IMR-90 (cell line): ENCODE data around the gene HMCN1. TPM values are rescaled to one million over a fixed set of nuclear protein-coding genes. Genes with fewer than 3 reads are reported as not detected.

Experiments used
- ATAC-seq: fragments of 200-7000 bp; cut with Tn5 transposase; 2 replicates; pipeline ENCODE4 v1.9.1; 2020; ENCODE audit warnings: low read depth, mild to moderate bottlenecking, moderate library complexity
- BruUV-seq: library from RNA; stranded (reverse); fragments of 400-500 nt; replicated peaks from 2 replicates; lab custom pipeline; 2021; lab: Mats Ljungman, UMichigan
- CTCF ChIA-PET: fragments of 300-600 bp; formaldehyde crosslinking; extraction: SDS; loops from one replicate; lab custom pipeline; 2021; ENCODE audit warnings: antibody characterized with exemption; lab: Yijun Ruan, JAX
- POLR2A ChIA-PET: fragments of 300-600 bp; sonication (Branson Sonifier 250); formaldehyde crosslinking; loops from one replicate; lab custom pipeline; 2022; ENCODE audit warnings: antibody characterized with exemption; ENCODE audit not compliant: unreplicated experiment; lab: Charles Lee
- DNase-seq: peaks from one replicate; pipeline ENCODE4 v3.0.0; 2013
- H2AFZ ChIP-seq: replicated peaks from 2 replicates; pipeline ENCODE3; 2013; ENCODE audit warnings: low read length, mild to moderate bottlenecking; ENCODE audit not compliant: poor library complexity
- H2AK5ac ChIP-seq: 2 replicates; pipeline ENCODE4 v1.6.1; 2013; ENCODE audit warnings: low read depth, low read length, inconsistent platforms
- H2AK9ac ChIP-seq: replicated peaks from 2 replicates; pipeline ENCODE3; 2013; ENCODE audit warnings: mild to moderate bottlenecking, low read depth, low read length, moderate library complexity; ENCODE audit not compliant: poor library complexity
- H2BK120ac ChIP-seq: 2 replicates; pipeline ENCODE4 v1.6.1; 2013; ENCODE audit warnings: low read depth, low read length, inconsistent platforms
- H2BK15ac ChIP-seq: 3 replicates; pipeline ENCODE4 v1.6.1; 2013; ENCODE audit warnings: low read depth, low read length, inconsistent platforms
- H2BK20ac ChIP-seq: 2 replicates; pipeline ENCODE4 v1.6.1; 2013; ENCODE audit warnings: low read depth, mild to moderate bottlenecking, inconsistent platforms, low read length, moderate library complexity
- H2BK5ac ChIP-seq: 2 replicates; pipeline ENCODE4 v1.6.1; 2013; ENCODE audit warnings: mild to moderate bottlenecking, low read depth, low read length, inconsistent platforms; ENCODE audit not compliant: poor library complexity, severe bottlenecking
- H3K14ac ChIP-seq: replicated peaks from 2 replicates; pipeline ENCODE4 v1.6.1; 2013; ENCODE audit warnings: low read depth, low read length, inconsistent platforms
- H3K18ac ChIP-seq: 2 replicates; pipeline ENCODE4 v1.6.1; 2013; ENCODE audit warnings: low read depth, low read length, control low read depth
- H3K23ac ChIP-seq: 2 replicates; pipeline ENCODE4 v1.6.1; 2013; ENCODE audit warnings: low read depth, low read length, inconsistent platforms
- H3K27ac ChIP-seq: 2 replicates; pipeline ENCODE4 v1.5.1; 2013; ENCODE audit warnings: mild to moderate bottlenecking, control low read depth, low read length; ENCODE audit not compliant: insufficient read depth
- H3K27me3 ChIP-seq: 2 replicates; pipeline ENCODE4 v1.6.1; 2013; ENCODE audit warnings: low read length; ENCODE audit not compliant: control insufficient read depth, insufficient read depth
- H3K36me3 ChIP-seq: 2 replicates; pipeline ENCODE4 v1.6.1; 2013; ENCODE audit warnings: low read length, mixed read lengths; ENCODE audit not compliant: control insufficient read depth, insufficient read depth
- H3K4ac ChIP-seq: 2 replicates; pipeline ENCODE4 v1.6.1; 2013; ENCODE audit warnings: low read depth, low read length, inconsistent platforms
- H3K4me1 ChIP-seq: 2 replicates; pipeline ENCODE4 v1.6.1; 2013; ENCODE audit warnings: low read length, mixed read lengths; ENCODE audit not compliant: control insufficient read depth, insufficient read depth
- H3K4me2 ChIP-seq: 2 replicates; pipeline ENCODE4 v1.6.1; 2013; ENCODE audit warnings: low read depth, mild to moderate bottlenecking, control low read depth, low read length, moderate library complexity
- H3K4me3 ChIP-seq: 2 replicates; pipeline ENCODE4 v1.5.1; 2013; ENCODE audit warnings: low read depth, mild to moderate bottlenecking, control low read depth, low read length, moderate library complexity; ENCODE audit not compliant: insufficient read depth
- H3K56ac ChIP-seq: 2 replicates; pipeline ENCODE4 v1.6.1; 2013; ENCODE audit warnings: low read length, inconsistent platforms; ENCODE audit not compliant: insufficient read depth; ENCODE audit errors: extremely low read depth
- H3K79me1 ChIP-seq, 2 experiments: 2 replicates each; pipeline ENCODE4 v1.6.1; 2013; ENCODE audit warnings: low read length in 2 of 2, inconsistent platforms in 1 of 2, low read depth in 1 of 2
- H3K9ac ChIP-seq: 2 replicates; pipeline ENCODE4 v1.6.1; 2013; ENCODE audit warnings: low read depth, low read length, control low read depth
- H3K9me1 ChIP-seq: 2 replicates; pipeline ENCODE4 v1.6.1; 2013; ENCODE audit warnings: low read length, inconsistent platforms; ENCODE audit not compliant: insufficient read depth
- H3K9me3 ChIP-seq: 2 replicates; pipeline ENCODE4 v1.6.1; 2013; ENCODE audit warnings: low read length; ENCODE audit not compliant: control insufficient read depth, insufficient read depth
- H4K20me1 ChIP-seq: 2 replicates; pipeline ENCODE4 v1.6.1; 2013; ENCODE audit warnings: low read length, inconsistent platforms; ENCODE audit not compliant: insufficient read depth
- H4K5ac ChIP-seq: 2 replicates; pipeline ENCODE4 v1.6.1; 2013; ENCODE audit warnings: mild to moderate bottlenecking, low read depth, low read length, control low read depth
- H4K8ac ChIP-seq, 2 experiments: 2 replicates each; pipeline ENCODE4 v1.6.1; 2013; ENCODE audit warnings: low read depth in 2 of 2, low read length in 2 of 2, control low read depth in 1 of 2, inconsistent platforms in 1 of 2
- H4K91ac ChIP-seq: 2 replicates; pipeline ENCODE4 v1.6.1; 2013; ENCODE audit warnings: low read depth, low read length, inconsistent platforms; ENCODE audit not compliant: insufficient read depth
- CEBPB ChIP-seq: IDR thresholded peaks from 2 replicates; pipeline ENCODE4 v1.6.1; 2012; ENCODE audit warnings: low read depth, low read length, improper control_type of control experiment
- MAFK ChIP-seq: IDR thresholded peaks from 2 replicates; pipeline ENCODE4 v1.6.1; 2012; ENCODE audit warnings: low read depth, low read length, improper control_type of control experiment
- MAZ ChIP-seq: IDR thresholded peaks from 2 replicates; pipeline ENCODE4 v1.6.1; 2012; ENCODE audit warnings: low read depth, mild to moderate bottlenecking, low read length, improper control_type of control experiment, moderate library complexity, borderline replicate concordance
- POLR2A ChIP-seq: IDR thresholded peaks from 2 replicates; pipeline ENCODE4 v1.6.1; 2012; ENCODE audit warnings: mild to moderate bottlenecking, low read depth, low read length
- RFX5 ChIP-seq: IDR thresholded peaks from 2 replicates; pipeline ENCODE4 v1.8.0; 2012; ENCODE audit warnings: low read depth, mild to moderate bottlenecking, low read length, moderate library complexity
- dilution Hi-C: fragments of 300-500 bp; cut with HindIII; formaldehyde crosslinking; loops from one replicate; pipeline ENCODE4 v1.14.3; 2018; ENCODE audit warnings: low sequenced_read_pairs; ENCODE audit not compliant: unreplicated experiment
- in situ Hi-C: fragments of 300-500 bp; cut with MboI; formaldehyde crosslinking; loops from 3 replicates; pipeline ENCODE4 v1.14.3; 2019; ENCODE audit warnings: low sequenced_read_pairs, inconsistent platforms, mixed read lengths
- intact Hi-C: fragments of 100-400 bp; cut with micrococcal nuclease; formaldehyde crosslinking; loops from 2 replicates; pipeline ENCODE4 v1.10.0; 2022
- polyA plus RNA-seq, 3 experiments: library from polyadenylated mRNA; depleted of rRNA; stranded (reverse); fragments of >200 nt; gene quantifications; 2 replicates each; pipeline ENCODE4 v1.2.3, GENCODE V29; 2012; ENCODE audit warnings: low replicate concordance in 1 of 3
- total RNA-seq: library from RNA; depleted of rRNA; stranded (reverse); fragments of >200 nt; gene quantifications from 2 replicates; pipeline ENCODE4 v1.2.3, GENCODE V29; 2012

Gene HMCN1
- total and polyA plus RNA-seq, 2 of the 4 experiments (the other 2 are of a cell fraction), result 6.1 to 11.7 TPM

DNA sequence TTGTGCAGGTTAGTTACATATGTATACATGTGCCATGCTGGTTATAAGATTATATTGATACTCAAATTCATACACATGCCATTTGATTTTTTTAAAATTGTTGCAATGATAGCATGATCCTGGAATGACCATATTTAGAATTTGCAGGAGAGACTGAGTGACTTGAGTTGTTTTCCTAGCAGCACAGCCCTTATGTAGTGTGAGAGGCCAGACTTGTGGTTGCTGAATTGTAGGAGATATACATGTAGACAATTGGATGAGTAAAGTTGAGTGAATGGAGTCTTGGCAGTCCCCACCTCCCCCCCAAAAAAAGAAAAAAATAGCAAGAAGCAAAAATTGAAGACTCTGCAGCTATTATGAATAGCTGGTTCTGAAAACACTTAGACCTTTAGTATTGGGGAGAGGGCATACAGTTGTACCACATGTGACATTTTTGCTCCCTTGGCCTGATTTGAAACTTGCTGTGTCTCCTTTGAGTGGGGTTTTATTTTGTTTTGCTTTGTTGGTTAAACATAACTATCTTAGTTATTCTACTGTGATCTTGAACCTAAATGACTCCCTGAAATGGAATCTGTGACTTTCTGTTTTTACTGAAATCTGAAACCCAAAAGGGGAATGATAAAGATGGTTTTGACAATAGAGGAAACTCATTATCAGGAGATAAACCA lies 280.3 kb downstream of the HMCN1 start:
- no TSS peak for BruUV-seq
- no peaks in the 10 kb centered on the region for H3K36me3 ChIP-seq
- peak overlapping the region; percentile 42; the same call in 1 of the 2 replicates for H4K91ac ChIP-seq
- peak overlapping the region; percentile 64 for H2BK5ac ChIP-seq
- H3K27ac ChIP-seq, result no peak overlapping the region
- H2BK120ac ChIP-seq, result 0 out of 2 replicates have a peak overlapping the region, but pooled peaks have one; percentile 5
- POLR2A ChIA-PET, result interaction anchor here (0.5 kb wide), 1 partner anchor 54 kb away, joined by 4 read pairs; no protein-coding TSS in a partner anchor
- H3K23ac ChIP-seq, result no peak overlapping the region
- intact Hi-C loops (no loop called here), dilution Hi-C loops (no loop called here), in situ Hi-C loops (no loop called here)
- H3K9me1 ChIP-seq, result 0 out of 2 replicates have a peak, but pooled peaks cover 2% of the 10 kb centered on the region
- no peak overlapping the region for H2BK20ac ChIP-seq
- no peaks in the 10 kb centered on the region for H4K20me1 ChIP-seq
- H3K9ac ChIP-seq, result no peak overlapping the region
- DNase-seq, result peak; percentile 59
- TF ChIP-seq MAZ (no peak), RFX5 (no peak), MAFK (no peak), CEBPB (no peak), POLR2A (no peak)
- ATAC-seq, result peak; percentile 91
- peak overlapping the region; percentile 6; the same call in 1 of the 2 replicates for H3K18ac ChIP-seq
- H3K79me1 ChIP-seq, result no peaks in the 10 kb centered on the region
- CTCF ChIA-PET, result no interaction called here
- no peak overlapping the region for H2AK9ac ChIP-seq
- peak overlapping the region; percentile 78; the same call in 1 of the 2 replicates for H3K4me2 ChIP-seq
- H3K4ac ChIP-seq, result no peak overlapping the region
- no peaks in the 10 kb centered on the region for H3K27me3 ChIP-seq
- H2AK5ac ChIP-seq, result no peak overlapping the region
- H3K56ac ChIP-seq, result no peak overlapping the region
- no peak overlapping the region for H4K8ac ChIP-seq
- no peak overlapping the region; the same call in 1 of the 2 replicates for H4K5ac ChIP-seq
- H3K9me3 ChIP-seq, result no peaks in the 10 kb centered on the region
- no peak overlapping the region for H2AFZ ChIP-seq
- H3K4me3 ChIP-seq, result no peak overlapping the region
- no peak overlapping the region for H2BK15ac ChIP-seq
- peaks cover 3% of the 10 kb centered on the region; the same call in 1 of the 2 replicates for H3K4me1 ChIP-seq
- no peak overlapping the region for H3K14ac ChIP-seq
